ENCODE measurements around the gene CUX1.
"Not testable (repeated sequence)": the region's sequence is repeated elsewhere in the genome, so short reads cannot be mapped to it uniquely, and the experiment has no call there.

Gene CUX1

DNA sequence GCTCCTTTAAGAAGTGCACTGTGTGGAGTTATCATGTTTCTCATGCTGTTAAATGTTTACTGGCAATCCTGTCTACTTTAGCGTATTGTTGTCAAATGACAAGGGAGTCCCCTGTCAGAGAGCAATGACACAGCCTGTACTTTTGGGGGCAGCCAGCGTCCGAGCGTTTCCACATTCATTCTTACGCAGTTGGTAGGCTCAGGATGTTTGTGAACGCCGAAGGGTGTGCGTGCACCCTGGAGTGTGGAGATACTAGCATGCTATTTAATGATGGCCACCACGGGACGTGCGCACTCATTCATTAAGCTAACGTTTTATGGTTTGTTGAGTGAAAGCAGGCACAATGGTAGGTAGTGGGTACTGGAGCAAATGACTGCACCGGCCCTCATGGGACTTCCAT lies 48.0 kb downstream of the CUX1 start:
- Histone ChIP-seq H3K4me3 (ENCODE audit: insufficient read length, low read depth) (no peak overlapping the region), H3K27me3 (ENCODE audit: insufficient read depth, insufficient read length) (no peaks in the 10 kb centered on the region), H3K36me3 (ENCODE audit: insufficient read depth, insufficient read length, low read length) (peaks cover 13% of the 10 kb centered on the region), H3K9me3 (ENCODE audit: insufficient read depth, low read length) (no peaks in the 10 kb centered on the region), H3K4me1 (ENCODE audit: insufficient read depth, insufficient read length) (peaks cover 13% of the 10 kb centered on the region), H3K9ac (ENCODE audit: insufficient read length, low read depth) (no peak overlapping the region)
- no peak for TF ChIP-seq YY1 (IDR thresholded peaks at IDR 0.05; ENCODE audit: insufficient read depth, insufficient read length)
- no peak for TF ChIP-seq ZNF274 (IDR thresholded peaks at IDR 0.05; ENCODE audit: low read depth, low read length)
- TF ChIP-seq SUZ12 (IDR thresholded peaks at IDR 0.05; ENCODE audit: extremely low read depth, insufficient read depth, insufficient read length): no peak
- DNase-seq (ENCODE audit: low read depth, low spot score): no peak

DNA sequence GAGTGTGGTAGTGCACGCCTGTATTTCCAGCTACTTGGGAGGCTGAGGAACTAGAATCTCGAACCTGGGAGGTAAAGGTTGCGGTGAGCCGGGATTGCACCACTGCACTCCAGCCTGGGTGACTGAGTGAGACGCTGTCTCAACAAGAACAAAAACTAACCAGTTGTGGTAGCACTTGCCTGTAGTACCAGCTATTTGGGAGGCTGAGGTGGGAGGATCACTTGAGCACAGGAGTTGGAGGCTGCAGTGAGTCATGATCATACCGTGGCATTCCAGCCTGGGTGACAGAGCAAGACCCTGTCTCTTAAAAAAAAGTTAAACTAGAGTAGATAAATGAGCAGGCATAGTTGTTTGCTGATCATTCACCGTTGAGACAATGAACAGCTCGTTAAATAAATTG lies 48.9 kb downstream of the CUX1 start:
- no peak for DNase-seq (ENCODE audit: low read depth, low spot score)
- H3K9me3 ChIP-seq (ENCODE audit: insufficient read depth, low read length): no peaks in the 10 kb centered on the region
- no peak overlapping the region for H3K9ac ChIP-seq (ENCODE audit: insufficient read length, low read depth)
- peaks cover 13% of the 10 kb centered on the region for H3K4me1 ChIP-seq (ENCODE audit: insufficient read depth, insufficient read length)
- no peak overlapping the region for H3K4me3 ChIP-seq (ENCODE audit: insufficient read length, low read depth)
- no peak for TF ChIP-seq YY1 (IDR thresholded peaks at IDR 0.05; ENCODE audit: insufficient read depth, insufficient read length)
- no peak for TF ChIP-seq SUZ12 (IDR thresholded peaks at IDR 0.05; ENCODE audit: extremely low read depth, insufficient read depth, insufficient read length)
- no peak for TF ChIP-seq ZNF274 (IDR thresholded peaks at IDR 0.05; ENCODE audit: low read depth, low read length)
- H3K36me3 ChIP-seq (ENCODE audit: insufficient read depth, insufficient read length, low read length): peaks cover 13% of the 10 kb centered on the region
- no peaks in the 10 kb centered on the region for H3K27me3 ChIP-seq (ENCODE audit: insufficient read depth, insufficient read length)

DNA sequence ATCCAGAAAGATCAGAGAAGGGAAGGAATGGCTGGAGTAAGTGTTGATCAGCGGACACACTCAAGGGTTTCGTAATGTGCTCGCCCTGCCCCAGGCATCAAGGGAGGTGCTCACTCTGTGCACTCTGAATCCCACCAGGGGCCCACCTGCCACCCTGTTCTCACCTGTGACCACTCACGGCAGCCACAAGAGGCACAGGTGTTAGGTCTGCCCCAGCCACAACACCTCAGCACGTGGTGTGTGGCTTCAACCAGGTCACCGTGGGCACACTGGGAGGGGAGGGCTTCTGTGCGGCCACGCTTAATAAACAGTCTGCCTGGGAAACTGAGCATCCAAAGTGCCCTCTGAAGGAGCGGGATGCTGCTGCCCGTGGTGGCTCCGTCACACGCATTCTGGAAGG lies 49.8 kb downstream of the CUX1 start:
- Histone ChIP-seq H3K36me3 (ENCODE audit: insufficient read depth, insufficient read length, low read length) (peaks cover 13% of the 10 kb centered on the region), H3K9me3 (ENCODE audit: insufficient read depth, low read length) (no peaks in the 10 kb centered on the region), H3K9ac (ENCODE audit: insufficient read length, low read depth) (no peak overlapping the region), H3K4me1 (ENCODE audit: insufficient read depth, insufficient read length) (peaks cover 11% of the 10 kb centered on the region), H3K27me3 (ENCODE audit: insufficient read depth, insufficient read length) (no peaks in the 10 kb centered on the region), H3K4me3 (ENCODE audit: insufficient read length, low read depth) (no peak overlapping the region)
- DNase-seq (ENCODE audit: low read depth, low spot score): no peak
- TF ChIP-seq ZNF274 (IDR thresholded peaks at IDR 0.05; ENCODE audit: low read depth, low read length) (no peak), YY1 (IDR thresholded peaks at IDR 0.05; ENCODE audit: insufficient read depth, insufficient read length) (no peak), SUZ12 (IDR thresholded peaks at IDR 0.05; ENCODE audit: extremely low read depth, insufficient read depth, insufficient read length) (no peak)

DNA sequence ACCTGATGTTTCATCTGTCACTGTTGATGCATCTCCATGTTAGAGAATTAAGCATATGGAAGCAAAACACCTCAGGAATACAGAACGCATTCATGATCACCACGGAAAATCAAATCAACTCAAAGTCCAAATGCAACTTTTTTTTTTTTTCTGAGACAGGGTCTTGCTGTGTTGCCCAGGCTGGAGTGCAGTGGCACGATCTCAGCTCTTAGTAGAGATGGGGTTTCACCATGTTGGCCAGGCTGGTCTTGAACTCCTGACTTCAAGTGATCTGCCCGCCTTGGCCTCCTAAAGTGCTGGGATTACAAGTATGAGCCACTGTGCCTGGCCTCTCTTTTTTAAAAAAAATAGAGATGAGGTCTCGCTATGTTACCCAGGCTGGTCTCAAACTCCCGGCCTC lies 50.3 kb downstream of the CUX1 start:
- H3K4me3 ChIP-seq (ENCODE audit: insufficient read length, low read depth); H3K9me3 ChIP-seq (ENCODE audit: insufficient read depth, low read length); DNase-seq (ENCODE audit: low read depth, low spot score); H3K9ac ChIP-seq (ENCODE audit: insufficient read length, low read depth); H3K27me3 ChIP-seq (ENCODE audit: insufficient read depth, insufficient read length): not testable (repeated sequence)
- Histone ChIP-seq H3K4me1 (ENCODE audit: insufficient read depth, insufficient read length) (peaks cover 10% of the 10 kb centered on the region), H3K36me3 (ENCODE audit: insufficient read depth, insufficient read length, low read length) (peaks cover 13% of the 10 kb centered on the region)

DNA sequence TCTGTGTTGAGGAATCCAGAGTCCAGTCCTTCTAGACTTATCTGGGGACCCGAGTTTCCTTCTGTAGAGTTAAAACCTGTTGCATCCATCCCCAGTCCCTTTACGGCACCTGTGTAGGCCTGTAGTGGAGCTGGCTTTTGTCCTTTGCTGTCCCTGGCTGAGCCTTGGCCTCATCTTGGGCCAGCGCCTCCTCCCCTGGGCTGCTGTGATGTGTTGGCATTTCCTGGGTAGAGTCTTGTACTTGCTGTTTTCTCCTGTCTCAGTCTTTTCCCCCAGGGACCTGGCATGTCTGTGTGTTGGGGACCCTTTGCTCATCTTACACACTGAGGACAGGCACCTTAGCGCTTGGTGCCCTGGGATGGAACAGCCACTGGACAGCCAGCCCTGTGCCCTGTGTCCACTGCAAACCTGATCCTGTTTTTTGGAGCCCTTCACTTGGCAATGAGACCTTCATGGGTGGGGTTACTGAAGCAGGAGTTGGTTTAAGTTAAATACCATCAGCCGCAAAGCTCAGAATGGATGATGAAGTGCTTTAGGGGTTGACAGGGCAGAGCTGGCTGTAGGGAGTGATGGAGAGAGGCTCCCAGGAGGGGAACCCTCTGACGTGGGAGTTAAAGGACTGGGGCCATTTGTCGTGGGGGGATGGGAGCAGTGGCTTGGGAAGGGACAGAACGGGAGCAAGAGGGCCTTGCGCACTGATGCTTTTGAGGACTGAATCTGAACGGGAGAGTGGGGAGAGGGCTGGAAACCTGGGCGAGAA lies 50.9 kb downstream of the CUX1 start:
- Histone ChIP-seq H3K9me3 (ENCODE audit: insufficient read depth, low read length) (no peaks in the 10 kb centered on the region), H3K36me3 (ENCODE audit: insufficient read depth, insufficient read length, low read length) (peaks cover 13% of the 10 kb centered on the region), H3K4me3 (ENCODE audit: insufficient read length, low read depth) (no peak overlapping the region), H3K27me3 (ENCODE audit: insufficient read depth, insufficient read length) (no peaks in the 10 kb centered on the region), H3K4me1 (ENCODE audit: insufficient read depth, insufficient read length) (peaks cover 10% of the 10 kb centered on the region), H3K9ac (ENCODE audit: insufficient read length, low read depth) (no peak overlapping the region)
- no peak for DNase-seq (ENCODE audit: low read depth, low spot score)
- TF ChIP-seq YY1 (IDR thresholded peaks at IDR 0.05; ENCODE audit: insufficient read depth, insufficient read length) (no peak), ZNF274 (IDR thresholded peaks at IDR 0.05; ENCODE audit: low read depth, low read length) (no peak), SUZ12 (IDR thresholded peaks at IDR 0.05; ENCODE audit: extremely low read depth, insufficient read depth, insufficient read length) (no peak)

DNA sequence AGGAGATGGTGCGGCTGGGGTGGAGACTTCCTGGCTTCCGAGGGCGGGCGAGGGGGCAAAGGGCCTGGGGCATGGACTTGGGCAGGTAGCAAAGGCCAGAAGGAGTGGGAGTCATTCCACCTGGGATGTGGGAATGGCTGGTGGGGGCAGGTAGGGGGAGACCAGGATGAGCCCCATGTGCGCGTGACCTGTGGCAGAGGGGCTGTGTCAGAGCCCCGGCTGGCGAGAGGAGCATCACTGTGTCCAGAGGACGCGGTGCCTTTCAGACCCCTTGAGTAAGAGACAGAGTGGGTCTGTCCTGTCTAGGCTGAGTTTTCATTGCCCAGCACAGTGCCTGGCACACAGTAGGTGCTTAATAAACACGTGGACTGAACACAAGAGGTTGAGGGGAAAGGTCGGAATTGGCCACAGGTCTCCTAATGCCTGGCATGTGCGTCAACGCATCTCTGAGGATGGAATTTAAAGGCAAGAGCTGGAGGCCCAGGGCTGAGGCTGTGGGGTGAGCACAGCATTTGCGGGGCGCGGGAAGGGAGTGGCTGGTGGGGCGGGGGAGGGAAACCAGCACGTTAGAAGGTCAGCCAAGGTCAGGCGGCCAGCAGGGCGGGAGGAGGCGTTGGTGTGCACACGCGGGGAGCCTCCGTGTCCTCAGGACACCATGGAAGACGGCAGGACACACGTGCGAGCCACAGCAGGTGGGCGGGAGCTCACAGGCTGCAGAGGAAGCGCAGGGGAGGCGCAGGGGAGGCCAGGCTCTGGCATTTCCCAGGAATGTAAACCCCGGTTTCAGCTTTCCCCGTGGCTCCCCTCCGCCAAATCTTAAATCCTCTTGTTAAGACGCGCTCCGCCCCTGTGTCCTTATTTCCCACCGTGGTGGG lies 51.8 kb downstream of the CUX1 start:
- DNase-seq (ENCODE audit: low read depth, low spot score): no peak
- TF ChIP-seq ZNF274 (IDR thresholded peaks at IDR 0.05; ENCODE audit: low read depth, low read length): no peak
- no peak for TF ChIP-seq YY1 (IDR thresholded peaks at IDR 0.05; ENCODE audit: insufficient read depth, insufficient read length)
- TF ChIP-seq SUZ12 (IDR thresholded peaks at IDR 0.05; ENCODE audit: extremely low read depth, insufficient read depth, insufficient read length): no peak
- peaks cover 10% of the 10 kb centered on the region for H3K4me1 ChIP-seq (ENCODE audit: insufficient read depth, insufficient read length)
- H3K9me3 ChIP-seq (ENCODE audit: insufficient read depth, low read length): no peaks in the 10 kb centered on the region
- no peaks in the 10 kb centered on the region for H3K27me3 ChIP-seq (ENCODE audit: insufficient read depth, insufficient read length)
- H3K36me3 ChIP-seq (ENCODE audit: insufficient read depth, insufficient read length, low read length): peaks cover 13% of the 10 kb centered on the region
- H3K4me3 ChIP-seq (ENCODE audit: insufficient read length, low read depth): no peak overlapping the region
- H3K9ac ChIP-seq (ENCODE audit: insufficient read length, low read depth): no peak overlapping the region

DNA sequence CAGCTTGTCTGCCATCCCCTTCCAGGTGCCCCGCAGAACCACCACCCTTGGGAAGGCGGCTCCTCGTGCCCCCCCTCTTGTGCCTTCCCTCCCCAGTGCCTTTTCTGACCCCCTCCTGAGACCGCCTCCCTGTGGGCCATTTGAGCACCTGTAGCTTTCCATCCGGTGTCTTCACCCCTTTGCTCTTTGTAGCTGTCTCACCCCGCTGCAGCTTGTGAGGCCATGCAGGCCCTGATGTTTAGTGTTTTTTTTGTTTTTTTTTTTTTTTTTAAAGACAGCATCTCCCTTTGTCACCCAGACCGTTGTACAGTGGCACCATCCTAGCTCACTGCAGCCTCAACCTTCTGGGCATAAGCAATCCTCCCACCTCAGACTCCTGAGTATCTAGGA lies 52.5 kb downstream of the CUX1 start:
- TF ChIP-seq YY1 (IDR thresholded peaks at IDR 0.05; ENCODE audit: insufficient read depth, insufficient read length): no peak
- no peak for TF ChIP-seq ZNF274 (IDR thresholded peaks at IDR 0.05; ENCODE audit: low read depth, low read length)
- TF ChIP-seq SUZ12 (IDR thresholded peaks at IDR 0.05; ENCODE audit: extremely low read depth, insufficient read depth, insufficient read length): no peak
- H3K4me1 ChIP-seq (ENCODE audit: insufficient read depth, insufficient read length): peaks cover 10% of the 10 kb centered on the region
- no peak overlapping the region for H3K9ac ChIP-seq (ENCODE audit: insufficient read length, low read depth)
- no peak overlapping the region for H3K4me3 ChIP-seq (ENCODE audit: insufficient read length, low read depth)
- H3K36me3 ChIP-seq (ENCODE audit: insufficient read depth, insufficient read length, low read length): peaks cover 13% of the 10 kb centered on the region
- no peaks in the 10 kb centered on the region for H3K9me3 ChIP-seq (ENCODE audit: insufficient read depth, low read length)
- no peak for DNase-seq (ENCODE audit: low read depth, low spot score)
- H3K27me3 ChIP-seq (ENCODE audit: insufficient read depth, insufficient read length): no peaks in the 10 kb centered on the region

Data from NT2/D1 (cell line).